ENCODE data around the gene POLR3GL.
"Not testable (repeated sequence)": the region's sequence is repeated elsewhere in the genome, so short reads cannot be mapped to it uniquely, and the experiment has no call there.

POLR3GL gene

GRCh38 chr1:145926686-145927062 is 37.8 kb upstream of the POLR3GL start:
- no peak for TF ChIP-seq CTCF (conservative IDR thresholded peaks at IDR 0.05)
- peak overlapping the region; percentile 95 for H3K27ac ChIP-seq

GRCh38 chr1:145927063-145927886 is 37.2 kb upstream of the POLR3GL start, which contains the start of gene RBM8A:
TSS of gene RBM8A (minus strand) at chr1:145927484. CDS start at chr1:145927426, 58 bp downstream.
- H3K27ac ChIP-seq: peak within 1 kb of the TSS; percentile 95
- TF ChIP-seq CTCF (conservative IDR thresholded peaks at IDR 0.05): peak; percentile 76

GRCh38 chr1:145927916-145928643 is 36.4 kb upstream of the POLR3GL start:
- no peak for TF ChIP-seq CTCF (conservative IDR thresholded peaks at IDR 0.05)
- peak overlapping the region; percentile 95 for H3K27ac ChIP-seq

GRCh38 chr1:145932522-145933009 is 31.9 kb upstream of the POLR3GL start:
- not testable (repeated sequence) for H3K27ac ChIP-seq

- H3K27ac ChIP-seq: peak overlapping the region; percentile 53
- TF ChIP-seq CTCF (conservative IDR thresholded peaks at IDR 0.05): no peak
Observed at GRCh38 chr1:145935708-145936107, 28.8 kb upstream of the POLR3GL start.

- H3K27ac ChIP-seq: peak overlapping the region; percentile 53
- no peak for TF ChIP-seq CTCF (conservative IDR thresholded peaks at IDR 0.05)
Observed at GRCh38 chr1:145936247-145936646, 28.2 kb upstream of the POLR3GL start.

- TF ChIP-seq CTCF (conservative IDR thresholded peaks at IDR 0.05): no peak
- peak overlapping the region; percentile 53; the same call in 1 of the 2 replicates for H3K27ac ChIP-seq
Observed at GRCh38 chr1:145937436-145937835, 27.1 kb upstream of the POLR3GL start.

All from VCaP (cell line).